DMS114 treated with DMSO at 0.1 percent for 48 hours (cell line): ENCODE results near the gene ZBTB42.

ENCODE experiments used
- DNase-seq: peaks from one replicate; lab custom pipeline; 2025; ENCODE audit not compliant: unreplicated experiment; lab: John Stamatoyannopoulos, UW

The ZBTB42 gene

GRCh38 chr14:104769324-104770071 lies 31.4 kb upstream of the ZBTB42 start:
- no peak for DNase-seq

GRCh38 chr14:104770072-104770579 lies 30.8 kb upstream of the ZBTB42 start:
- no peak for DNase-seq

GRCh38 chr14:104770851-104771272 lies 30.0 kb upstream of the ZBTB42 start:
- no peak for DNase-seq

GRCh38 chr14:104771374-104771773 lies 29.5 kb upstream of the ZBTB42 start:
- DNase-seq, result no peak

- DNase-seq, result no peak
Measured at GRCh38 chr14:104771918-104772706, 28.8 kb upstream of the ZBTB42 start.

- no peak for DNase-seq
Measured at GRCh38 chr14:104772707-104773504, 28.0 kb upstream of the ZBTB42 start.

- no peak for DNase-seq
Measured at GRCh38 chr14:104773505-104774452, 27.1 kb upstream of the ZBTB42 start.

GRCh38 chr14:104774453-104775072 lies 26.3 kb upstream of the ZBTB42 start:
- no peak for DNase-seq

- no peak for DNase-seq
Measured at GRCh38 chr14:104775073-104775489, 25.8 kb upstream of the ZBTB42 start.

GRCh38 chr14:104776481-104776880 lies 24.4 kb upstream of the ZBTB42 start:
- no peak for DNase-seq

- DNase-seq, result no peak
Measured at GRCh38 chr14:104776961-104777807, 23.7 kb upstream of the ZBTB42 start.

- DNase-seq, result no peak
Measured at GRCh38 chr14:104777808-104778249, 23.1 kb upstream of the ZBTB42 start.

GRCh38 chr14:104778694-104779331 lies 22.1 kb upstream of the ZBTB42 start:
- no peak for DNase-seq

GRCh38 chr14:104779776-104780512 lies 21.0 kb upstream of the ZBTB42 start:
- DNase-seq, result no peak

- DNase-seq, result no peak
Measured at GRCh38 chr14:104780513-104781030, 20.3 kb upstream of the ZBTB42 start.

GRCh38 chr14:104781271-104782077 lies 19.4 kb upstream of the ZBTB42 start:
- DNase-seq, result no peak
